ENCODE results near the gene LMO3.

- TF ChIP-seq POLR2A (IDR thresholded peaks at IDR 0.05; ENCODE audit: low read depth, low read length) (no peak), RCOR1 (IDR thresholded peaks at IDR 0.05; ENCODE audit: insufficient replicate concordance, low read length) (no peak), CTCF (conservative IDR thresholded peaks at IDR 0.05; ENCODE audit: low read depth, low read length) (no peak), BHLHE40 (IDR thresholded peaks at IDR 0.05; ENCODE audit: low read depth, low read length) (no peak), MAZ (IDR thresholded peaks at IDR 0.05; ENCODE audit: borderline replicate concordance, low read depth, low read length) (no peak), RAD21 (IDR thresholded peaks at IDR 0.05; ENCODE audit: low read length) (no peak), FOS (IDR thresholded peaks at IDR 0.05; ENCODE audit: low read depth, low read length) (no peak), MXI1 (IDR thresholded peaks at IDR 0.05; ENCODE audit: borderline replicate concordance, low read depth, low read length) (no peak), CHD1 (IDR thresholded peaks at IDR 0.05; ENCODE audit: low read depth, low read length) (no peak), ELK1 (IDR thresholded peaks at IDR 0.05; ENCODE audit: borderline replicate concordance, low read depth, low read length) (no peak), RFX5 (IDR thresholded peaks at IDR 0.05; ENCODE audit: low read depth, low read length) (no peak)
These were observed 283 bp downstream of the LMO3 start for GRCh38 chr12:16605642-16606116.
